WTC11 (cell line): ENCODE measurements around the gene VCP. TPM values are rescaled to one million over a fixed set of nuclear protein-coding genes. Genes with fewer than 3 reads are reported as not detected.

Experiments used
- ATAC-seq: fragments of 200-7000 bp; cut with Tn5 transposase; 2 replicates; pipeline ENCODE4 v1.10.0; 2021; ENCODE audit warnings: mild to moderate bottlenecking, moderate library complexity
- CTCF ChIA-PET: fragments of 300-600 bp; sonication (Branson Sonifier 250); formaldehyde crosslinking; loops from one replicate; lab custom pipeline; 2021; ENCODE audit warnings: antibody characterized with exemption; lab: Charles Lee
- POLR2A ChIA-PET: fragments of 350-600 bp; sonication (Branson Sonifier 250); formaldehyde crosslinking; loops from one replicate; lab custom pipeline; 2021; ENCODE audit warnings: antibody characterized with exemption; lab: Charles Lee
- DNase-seq: peaks from one replicate; pipeline ENCODE4 v3.0.0; 2021; ENCODE audit warnings: low spot score
- H3K27ac Mint-ChIP-seq: 2 replicates; pipeline ENCODE4 v1.8.0; 2021; ENCODE audit warnings: mixed read lengths
- H3K27me3 Mint-ChIP-seq: 2 replicates; pipeline ENCODE4 v1.8.0; 2021; ENCODE audit warnings: low read depth, mild to moderate bottlenecking, moderate library complexity, mixed read lengths
- H3K36me3 Mint-ChIP-seq: 2 replicates; pipeline ENCODE4 v1.8.0; 2021; ENCODE audit warnings: mixed read lengths
- H3K4me1 Mint-ChIP-seq: 2 replicates; pipeline ENCODE4 v1.8.0; 2022; ENCODE audit warnings: mixed read lengths
- H3K4me3 Mint-ChIP-seq: 2 replicates; pipeline ENCODE4 v1.8.0; 2021; ENCODE audit warnings: mild to moderate bottlenecking, moderate library complexity, mixed read lengths
- H3K9me3 Mint-ChIP-seq: 2 replicates; pipeline ENCODE4 v1.8.0; 2021; ENCODE audit warnings: mixed read lengths
- ATF3 ChIP-seq: sonication (generic); formaldehyde crosslinking; conservative IDR thresholded peaks from 2 replicates; pipeline ENCODE4 v1.8.1; 2022; ENCODE audit warnings: mild to moderate bottlenecking, missing genetic modification reagents
- ATF6 ChIP-seq: sonication (generic); formaldehyde crosslinking; IDR thresholded peaks from 2 replicates; pipeline ENCODE4 v1.8.1; 2023; ENCODE audit warnings: mild to moderate bottlenecking, missing genetic modification reagents
- E2F5 ChIP-seq: sonication (generic); formaldehyde crosslinking; IDR thresholded peaks from 2 replicates; pipeline ENCODE4 v1.8.1; 2022; ENCODE audit warnings: mild to moderate bottlenecking, moderate library complexity, missing genetic modification reagents
- FOXK1 ChIP-seq: sonication (generic); formaldehyde crosslinking; IDR thresholded peaks from 2 replicates; pipeline ENCODE4 v1.8.0; 2022; ENCODE audit warnings: mild to moderate bottlenecking, moderate library complexity, missing genetic modification reagents
- GABPB1 ChIP-seq: sonication (generic); formaldehyde crosslinking; IDR thresholded peaks from 2 replicates; pipeline ENCODE4 v1.8.1; 2023; ENCODE audit warnings: mild to moderate bottlenecking, missing genetic modification reagents
- IRF2 ChIP-seq: sonication (generic); formaldehyde crosslinking; IDR thresholded peaks from 2 replicates; pipeline ENCODE4 v1.8.0; 2022; ENCODE audit warnings: low read depth, missing genetic modification reagents, borderline replicate concordance
- JAZF1 ChIP-seq: fragments of 250-450 bp; sonication (Bioruptor Pico); IDR thresholded peaks from 2 replicates; pipeline ENCODE4 v1.9.0; 2021; ENCODE audit warnings: moderate library complexity, mild to moderate bottlenecking, inconsistent platforms
- JUN ChIP-seq: sonication (generic); formaldehyde crosslinking; IDR thresholded peaks from 2 replicates; pipeline ENCODE4 v1.8.0; 2023; ENCODE audit warnings: mild to moderate bottlenecking, missing genetic modification reagents
- KAT7 ChIP-seq: sonication (generic); formaldehyde crosslinking; IDR thresholded peaks from 2 replicates; pipeline ENCODE4 v1.8.1; 2023; ENCODE audit warnings: missing genetic modification reagents, mild to moderate bottlenecking, borderline replicate concordance
- MAX ChIP-seq: sonication (generic); formaldehyde crosslinking; IDR thresholded peaks from 2 replicates; pipeline ENCODE4 v1.8.0; 2022; ENCODE audit warnings: mild to moderate bottlenecking, missing genetic modification reagents
- NFE2L1 ChIP-seq: sonication (generic); formaldehyde crosslinking; IDR thresholded peaks from 2 replicates; pipeline ENCODE4 v1.8.1; 2023; ENCODE audit warnings: missing genetic modification reagents
- NFYB ChIP-seq: sonication (generic); formaldehyde crosslinking; conservative IDR thresholded peaks from 2 replicates; pipeline ENCODE4 v1.8.0; 2022; ENCODE audit warnings: low read depth, missing genetic modification reagents
- NR3C1 ChIP-seq: sonication (generic); formaldehyde crosslinking; conservative IDR thresholded peaks from 2 replicates; pipeline ENCODE4 v1.8.1; 2023; ENCODE audit warnings: low read depth, mild to moderate bottlenecking, missing genetic modification reagents
- PREB ChIP-seq: sonication (generic); formaldehyde crosslinking; IDR thresholded peaks from 2 replicates; pipeline ENCODE4 v1.8.1; 2022; ENCODE audit warnings: mild to moderate bottlenecking, missing genetic modification reagents, moderate library complexity, borderline replicate concordance
- SMAD4 ChIP-seq: sonication (generic); formaldehyde crosslinking; IDR thresholded peaks from 2 replicates; pipeline ENCODE4 v1.8.0; 2022; ENCODE audit warnings: mild to moderate bottlenecking, missing genetic modification reagents
- SOX15 ChIP-seq: fragments of 250-450 bp; sonication (Bioruptor Pico); IDR thresholded peaks from 2 replicates; pipeline ENCODE4 v1.9.0; 2021; ENCODE audit warnings: mild to moderate bottlenecking
- SP1 ChIP-seq: sonication (generic); formaldehyde crosslinking; conservative IDR thresholded peaks from 2 replicates; pipeline ENCODE4 v1.8.1; 2022; ENCODE audit warnings: missing genetic modification reagents
- TEAD4 ChIP-seq: sonication (generic); formaldehyde crosslinking; IDR thresholded peaks from 2 replicates; pipeline ENCODE4 v1.8.0; 2022; ENCODE audit warnings: mild to moderate bottlenecking, missing genetic modification reagents
- USF1 ChIP-seq: sonication (generic); formaldehyde crosslinking; IDR thresholded peaks from 2 replicates; pipeline ENCODE4 v1.8.0; 2022; ENCODE audit warnings: mild to moderate bottlenecking, missing genetic modification reagents
- USF2 ChIP-seq: sonication (generic); formaldehyde crosslinking; IDR thresholded peaks from 2 replicates; pipeline ENCODE4 v1.8.1; 2023; ENCODE audit warnings: mild to moderate bottlenecking, missing genetic modification reagents, moderate library complexity
- ZNF121 ChIP-seq: sonication (generic); formaldehyde crosslinking; IDR thresholded peaks from 2 replicates; pipeline ENCODE4 v1.8.0; 2023; ENCODE audit warnings: missing genetic modification reagents
- total RNA-seq: library from RNA; stranded (reverse); gene quantifications from 3 replicates; pipeline ENCODE4 v1.2.3, GENCODE V29; 2021

VCP gene
- total RNA-seq, 1 experiment from 2014 or later, result 386 TPM

- CTCF ChIA-PET, result interaction anchor here (0.7 to 3.4 kb wide), 27 partner anchors 10 to 437 kb away, joined by 3 to 77 read pairs (median 5); partner anchors contain the start of genes PIGO, RUSC2, STOML2 and UNC13B
- H3K4me1 Mint-ChIP-seq, result peaks cover 31% of the 10 kb centered on the region
- H3K4me3 Mint-ChIP-seq, result peak overlapping the region; percentile 98
- H3K27me3 Mint-ChIP-seq, result no peaks in the 10 kb centered on the region
- H3K9me3 Mint-ChIP-seq, result no peaks in the 10 kb centered on the region
- ATAC-seq (no peak), DNase-seq (no peak)
- H3K36me3 Mint-ChIP-seq, result no peaks in the 10 kb centered on the region
- TF ChIP-seq USF1 (CRISPR knock-in tag) (no peak), JUN (no peak)
- POLR2A ChIA-PET, result interaction anchor here (0.6 to 1.9 kb wide), 4 partner anchors 20 to 127 kb away, joined by 3 to 7 read pairs (median 4); partner anchors contain the start of genes DNAJB5, PIGO and UNC13B
- peak overlapping the region; percentile 96 for H3K27ac Mint-ChIP-seq
Observed at GRCh38 chr9:35116539-35116897, 44.1 kb upstream of the VCP start.

- POLR2A ChIA-PET, result interaction anchor here (0.6 to 1.9 kb wide), 8 partner anchors 13 to 126 kb away, joined by 3 to 14 read pairs (median 4); partner anchors contain the start of genes DNAJB5, FANCG, PIGO and STOML2
- peak within 1 kb of the TSS; percentile 96 for H3K27ac Mint-ChIP-seq
- CTCF ChIA-PET, result interaction anchor here (0.5 to 3.4 kb wide), 27 partner anchors 11 to 611 kb away, joined by 3 to 77 read pairs (median 5); partner anchors contain the start of genes FANCG, PIGO, RUSC2 and STOML2
- peak; percentile 66 for ATAC-seq
- DNase-seq, result peak; percentile 100
- H3K27me3 Mint-ChIP-seq, result no peaks in the 10 kb centered on the region
- H3K4me3 Mint-ChIP-seq, result peak within 1 kb of the TSS; percentile 98
- TF ChIP-seq NFYB (CRISPR knock-in tag), result peak; percentile 52; the same call in 1 of the 2 replicates
- TF ChIP-seq ATF6, result no peak
- TF ChIP-seq GABPB1 (CRISPR knock-in tag), result no peak
- TF ChIP-seq USF2 (CRISPR knock-in tag), result peak; percentile 83
- TF ChIP-seq MAX (CRISPR knock-in tag), result peak; percentile 94
- TF ChIP-seq FOXK1 (CRISPR knock-in tag), result peak; percentile 95
- TF ChIP-seq E2F5 (CRISPR knock-in tag), result 0 out of 2 replicates have a peak, but pooled peaks have one; percentile 63
- TF ChIP-seq SP1 (CRISPR knock-in tag), result peak; percentile 84
- TF ChIP-seq ZNF121, result 0 out of 2 replicates have a peak, but pooled peaks have one; percentile 16
- peak; percentile 86 for TF ChIP-seq USF1 (CRISPR knock-in tag)
- no peaks in the 10 kb centered on the region for H3K36me3 Mint-ChIP-seq
- peaks cover 33% of the 10 kb centered on the region for H3K4me1 Mint-ChIP-seq
- no peaks in the 10 kb centered on the region for H3K9me3 Mint-ChIP-seq
Observed at GRCh38 chr9:35115680-35116538, 43.5 kb upstream of the VCP start, which contains the start of gene ATOSB. Gene ATOSB (minus strand): TSS chr9:35115862. CDS start chr9:35108274, 7,588 bp downstream.

- no peaks in the 10 kb centered on the region for H3K9me3 Mint-ChIP-seq
- peaks cover 37% of the 10 kb centered on the region for H3K4me1 Mint-ChIP-seq
- no peaks in the 10 kb centered on the region for H3K27me3 Mint-ChIP-seq
- DNase-seq (no peak), ATAC-seq (no peak)
- peak overlapping the region; percentile 98 for H3K4me3 Mint-ChIP-seq
- CTCF ChIA-PET, result interaction anchor here (0.5 to 3.4 kb wide), 33 partner anchors 12 to 612 kb away, joined by 3 to 77 read pairs (median 5); partner anchors contain the start of genes PIGO, RUSC2, STOML2 and UNC13B
- H3K36me3 Mint-ChIP-seq, result no peaks in the 10 kb centered on the region
- peak overlapping the region; percentile 95; the same call in 1 of the 2 replicates for H3K27ac Mint-ChIP-seq
- POLR2A ChIA-PET, result interaction anchor here (0.6 to 2.0 kb wide), 9 partner anchors 12 to 225 kb away, joined by 3 to 16 read pairs (median 7); partner anchors contain the start of genes DNAJB5, FANCG, STOML2 and UNC13B
- TF ChIP-seq GABPB1 (CRISPR knock-in tag) (no peak), SMAD4 (no peak), NFE2L1 (no peak), IRF2 (no peak), JAZF1 (CRISPR knock-in tag) (no peak), PREB (CRISPR knock-in tag) (no peak), ATF3 (CRISPR knock-in tag) (no peak), SOX15 (CRISPR knock-in tag) (no peak), NR3C1 (CRISPR knock-in tag) (no peak), TEAD4 (CRISPR knock-in tag) (no peak), KAT7 (CRISPR knock-in tag) (no peak)
Observed at GRCh38 chr9:35114840-35115628, 42.6 kb upstream of the VCP start.
